Measurements from ENCODE around the gene RC3H2. TPM values are rescaled to one million over a fixed set of nuclear protein-coding genes. Genes with fewer than 3 reads are reported as not detected.
A peak's percentile ranks its signal among the peaks of the same experiment; 100 is the strongest.

RC3H2 gene
- total RNA-seq, result 98.5 TPM

GRCh38 chr9:122904823-122905710, at the start of gene RC3H2:
Gene RC3H2 (minus strand): TSS chr9:122905359. CDS start chr9:122897509, 7,850 bp downstream.

GRCh38 chr9:122940749-122941581, 35.8 kb upstream of the RC3H2 start, which contains the start of gene RABGAP1:
Gene RABGAP1 (plus strand): TSS chr9:122941020. CDS start chr9:122957060, 16,040 bp downstream.

GRCh38 chr9:122931226-122932121, 26.3 kb upstream of the RC3H2 start, which contains the start of gene ZBTB26:
Gene ZBTB26 (minus strand): TSS chr9:122931512. CDS start chr9:122919934, 11,578 bp downstream.

GRCh38 chr9:122912964-122913673, 8.0 kb upstream of the RC3H2 start, which contains the start of gene ZBTB6:
Gene ZBTB6 (minus strand): TSS chr9:122913323. CDS start chr9:122912072, 1,251 bp downstream.

GRCh38 chr9:122800066-122801060, 104.8 kb downstream of the RC3H2 start, which contains the start of gene OR1K1:
Gene OR1K1 (plus strand): TSS chr9:122800123. CDS start chr9:122800123, 0 bp downstream.

Small RNAs within 50 kb of the gene (small RNA-seq; reads per million reads assigned to genes)
- gene RNY1P15 (not detected), gene SNORD90 (2,809 reads per million, percentile 99 among the genes with 10 or more reads in this experiment)

Other genes with a start within 250 kb of the RC3H2 start
- not detected for gene OR1B1, start 247.7 kb downstream of the RC3H2 start, total RNA-seq
- not detected for gene OR1L1, start 243.6 kb downstream of the RC3H2 start, total RNA-seq
- gene OR1L3, start 230.2 kb downstream of the RC3H2 start, total RNA-seq, result not detected
- gene OR1L4, start 181.4 kb downstream of the RC3H2 start, total RNA-seq, result not detected
- not detected for gene OR1L6, start 163.1 kb downstream of the RC3H2 start, total RNA-seq
- not detected for gene OR5C1, start 116.4 kb downstream of the RC3H2 start, total RNA-seq
- not detected for gene OR1K1, start 105.2 kb downstream of the RC3H2 start, total RNA-seq
- 51.2 TPM for gene PDCL, start 76.8 kb downstream of the RC3H2 start, total RNA-seq
- gene ZBTB6, start 8.0 kb upstream of the RC3H2 start, total RNA-seq, result 55.4 TPM
- gene ZBTB26, start 26.2 kb upstream of the RC3H2 start, total RNA-seq, result 10.4 TPM
- gene RABGAP1, start 35.7 kb upstream of the RC3H2 start, total RNA-seq, result 113 TPM
- gene GPR21, start 128.3 kb upstream of the RC3H2 start, total RNA-seq, result 14.3 TPM